Measurements from ENCODE around the gene EPS8.
"Not testable (repeated sequence)": the region's sequence is repeated elsewhere in the genome, so short reads cannot be mapped to it uniquely, and the experiment has no call there.

EPS8 gene

DNA sequence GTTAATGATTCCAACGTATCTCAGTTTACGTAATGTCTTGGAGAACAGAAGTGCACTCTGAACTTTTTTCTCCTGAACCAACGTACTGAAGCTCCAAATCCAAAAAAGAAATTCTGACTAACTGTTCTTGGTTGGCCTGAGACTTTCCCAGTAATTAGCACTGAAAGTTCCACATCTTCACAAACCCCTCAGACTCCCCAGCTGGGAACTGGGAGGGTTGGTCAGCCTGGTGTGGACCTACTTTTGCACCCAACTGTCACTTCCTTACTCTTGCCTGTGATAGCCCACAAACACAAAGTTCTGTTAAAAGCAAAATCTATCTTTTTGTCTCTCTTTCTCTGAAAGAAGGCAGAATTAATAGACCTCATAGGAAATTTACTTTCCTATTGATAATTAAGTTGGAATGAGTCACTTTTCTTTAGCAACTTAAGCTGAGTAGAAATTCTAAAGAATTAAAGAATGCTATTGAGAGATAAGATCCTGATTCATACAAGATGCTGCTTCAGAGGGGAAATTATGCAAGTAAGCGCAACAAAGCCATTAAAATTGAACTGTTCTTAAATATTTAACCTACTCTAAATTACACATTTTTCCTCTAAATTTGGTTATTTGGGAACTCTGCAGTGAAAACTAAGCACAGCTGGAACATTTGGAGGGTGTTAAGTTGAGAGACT lies 155.0 kb downstream of the EPS8 start:
- DNase-seq, result no peak

DNA sequence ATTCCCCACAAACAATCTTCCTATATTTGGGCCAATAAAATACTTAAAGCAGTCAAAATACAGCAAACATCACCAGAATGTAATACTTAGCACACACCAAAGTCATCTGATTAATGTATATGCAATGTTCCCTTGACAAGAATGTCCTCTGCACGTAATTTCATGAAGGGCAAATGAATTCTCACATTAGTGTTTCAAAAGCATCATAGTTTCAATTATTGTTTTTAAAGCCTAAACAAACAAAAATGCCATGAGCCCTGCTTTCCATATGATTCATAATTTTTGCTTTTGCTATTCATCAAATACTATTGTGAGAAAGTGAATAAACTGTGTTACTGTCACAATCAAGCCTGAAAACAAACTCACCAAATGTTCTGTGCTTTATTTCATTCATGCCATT lies 156.0 kb downstream of the EPS8 start:
- no peak for DNase-seq

DNA sequence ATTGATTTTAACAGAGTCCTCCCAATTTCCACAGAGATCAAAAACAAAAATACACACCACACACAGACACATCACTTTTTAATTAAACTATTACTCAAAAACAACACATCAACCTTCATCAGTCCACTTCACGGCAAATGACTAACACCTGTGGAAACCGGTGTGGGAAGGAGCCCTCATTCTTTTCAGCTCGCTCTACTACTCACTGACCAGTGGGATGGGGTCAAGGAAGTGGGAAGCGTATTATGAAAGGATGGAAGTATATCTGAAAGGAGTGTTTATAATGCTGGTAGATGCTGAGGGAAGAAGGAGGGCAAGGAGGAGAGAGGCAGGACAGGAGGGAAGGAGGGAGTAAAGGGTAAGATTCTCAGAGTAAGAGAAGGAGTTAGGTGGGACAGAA lies 156.5 kb downstream of the EPS8 start:
- DNase-seq, result no peak

DNA sequence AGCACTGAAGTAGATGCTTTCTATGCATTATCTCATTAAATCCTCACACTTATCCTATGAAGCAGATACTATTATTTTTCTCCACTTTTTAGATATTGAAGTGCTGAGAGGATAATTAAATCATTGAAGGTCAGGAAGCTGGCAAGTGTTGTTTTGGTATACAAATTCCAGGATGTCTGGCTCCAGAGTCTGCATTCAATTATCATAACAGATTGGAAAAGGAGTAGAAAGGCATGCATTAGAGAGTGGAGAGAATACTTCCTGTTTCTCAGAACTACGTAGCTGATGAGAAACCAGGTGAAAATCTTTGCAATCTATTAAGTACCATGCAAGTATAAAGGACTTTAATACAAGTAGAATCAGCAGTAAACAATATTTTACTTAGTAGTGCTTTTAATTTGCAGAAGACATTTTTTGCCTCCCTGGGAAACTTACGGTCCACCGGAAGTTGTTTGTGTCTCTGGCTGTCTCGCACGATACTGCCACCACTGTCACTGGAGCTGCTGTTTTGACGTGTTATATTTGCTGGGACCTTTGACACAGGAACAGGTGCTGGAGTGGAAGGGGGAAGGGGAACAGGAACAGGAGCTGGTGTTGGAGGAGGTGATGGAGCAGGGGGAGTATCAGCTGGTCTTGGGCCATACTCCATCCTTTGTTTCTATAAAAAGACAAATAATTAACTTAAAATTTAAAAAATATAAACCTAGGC lies 158.0 kb downstream of the EPS8 start:
- no peak for DNase-seq

DNA sequence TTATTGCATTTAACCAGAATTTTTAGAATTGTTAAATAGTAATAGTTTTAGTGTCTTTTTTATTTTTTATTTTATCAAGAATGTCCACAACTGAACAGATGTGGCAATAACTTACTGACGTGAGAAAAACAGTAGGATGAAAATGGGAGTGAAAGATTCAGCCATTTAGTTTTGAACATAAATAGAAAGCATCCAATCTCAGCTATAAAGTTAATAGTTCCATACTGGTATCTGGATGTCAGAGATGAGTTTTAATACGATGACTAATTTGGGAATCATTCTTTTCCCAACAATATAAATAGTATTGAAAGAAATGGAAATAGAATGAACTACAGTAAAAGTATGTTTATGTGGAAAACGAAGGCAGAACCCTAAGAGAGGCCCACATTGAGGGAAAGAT lies 159.4 kb downstream of the EPS8 start:
- DNase-seq, result no peak

DNA sequence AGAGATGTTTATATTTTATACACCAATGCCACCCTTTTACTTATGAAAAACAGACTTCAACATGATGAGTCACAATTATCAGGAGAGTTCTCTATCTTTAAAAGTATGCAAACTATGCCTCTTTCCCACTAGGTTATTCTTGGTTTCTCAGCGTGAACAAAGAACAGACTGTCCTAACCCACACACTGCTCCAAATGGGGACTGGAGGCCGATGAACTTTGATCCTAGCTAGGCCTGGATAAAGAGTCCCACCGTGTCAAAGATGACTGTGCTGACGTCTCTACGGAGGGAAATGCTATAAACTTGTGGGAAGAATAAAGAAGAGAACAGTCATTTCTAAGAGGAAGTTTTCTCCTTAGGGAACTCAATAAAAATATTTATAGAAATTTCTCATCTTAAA lies 160.1 kb downstream of the EPS8 start:
- DNase-seq, result no peak

DNA sequence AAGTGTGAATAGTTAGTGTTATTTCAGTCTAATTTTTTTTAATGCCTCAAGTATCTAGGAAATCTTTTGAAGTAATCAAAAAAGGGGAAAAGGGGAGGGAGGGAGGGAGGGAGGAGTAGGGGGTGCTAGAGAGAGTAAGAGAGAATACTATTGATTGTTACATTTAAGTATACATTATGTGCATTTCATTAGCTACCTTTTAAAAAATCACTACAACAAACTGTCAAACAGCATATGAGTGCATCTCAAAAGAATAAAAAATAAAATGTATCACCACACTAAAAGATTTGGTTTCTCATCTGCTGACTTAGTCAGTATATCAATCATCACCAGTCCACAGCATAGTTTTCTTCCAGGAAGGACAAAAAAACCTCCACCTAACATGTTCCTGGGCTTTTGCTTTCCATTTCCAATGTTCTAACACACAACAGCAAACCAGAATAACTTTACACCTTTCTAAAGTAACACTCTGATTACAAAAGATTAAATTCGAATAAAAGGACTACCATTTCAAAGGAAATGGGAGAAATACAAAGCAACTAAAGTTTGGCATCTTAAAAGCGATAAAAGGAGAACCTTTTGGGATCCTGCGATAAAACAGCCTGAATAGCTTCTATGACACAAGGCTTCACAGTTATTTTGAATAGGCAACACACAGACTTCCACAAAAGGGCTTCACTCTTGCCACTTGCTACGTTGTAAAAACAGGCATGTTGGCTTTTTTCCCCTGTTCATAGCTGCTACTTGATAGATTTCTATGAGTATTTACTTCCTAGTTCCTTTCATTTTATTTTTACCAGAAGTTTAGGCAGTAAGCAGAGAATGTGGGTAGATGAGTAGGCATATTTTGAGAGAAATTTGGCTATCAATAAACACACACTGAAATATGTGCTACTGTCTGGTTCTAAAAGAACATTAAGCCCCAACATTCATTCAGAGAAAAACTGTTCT lies 160.9 kb downstream of the EPS8 start:
- DNase-seq, result no peak

DNA sequence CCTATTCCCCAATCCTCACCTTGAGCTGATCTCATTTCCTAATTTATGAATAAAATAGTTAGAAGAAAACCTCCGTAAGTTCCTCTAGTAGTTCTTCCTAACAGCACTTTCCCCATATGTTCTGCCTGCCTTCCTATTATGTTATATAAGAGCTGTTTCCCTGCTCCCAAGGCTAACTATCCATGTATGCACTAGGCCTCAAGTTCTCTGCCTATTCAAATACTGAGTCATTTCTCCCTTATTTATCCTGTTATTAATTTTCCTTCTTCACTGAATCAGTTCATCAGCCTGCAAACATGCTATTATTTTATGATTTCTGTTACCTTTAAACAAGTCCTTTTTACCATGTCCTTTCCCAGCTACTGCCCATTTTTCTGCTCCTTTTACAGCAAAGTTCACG lies 164.1 kb downstream of the EPS8 start:
- DNase-seq, result no peak

DNA sequence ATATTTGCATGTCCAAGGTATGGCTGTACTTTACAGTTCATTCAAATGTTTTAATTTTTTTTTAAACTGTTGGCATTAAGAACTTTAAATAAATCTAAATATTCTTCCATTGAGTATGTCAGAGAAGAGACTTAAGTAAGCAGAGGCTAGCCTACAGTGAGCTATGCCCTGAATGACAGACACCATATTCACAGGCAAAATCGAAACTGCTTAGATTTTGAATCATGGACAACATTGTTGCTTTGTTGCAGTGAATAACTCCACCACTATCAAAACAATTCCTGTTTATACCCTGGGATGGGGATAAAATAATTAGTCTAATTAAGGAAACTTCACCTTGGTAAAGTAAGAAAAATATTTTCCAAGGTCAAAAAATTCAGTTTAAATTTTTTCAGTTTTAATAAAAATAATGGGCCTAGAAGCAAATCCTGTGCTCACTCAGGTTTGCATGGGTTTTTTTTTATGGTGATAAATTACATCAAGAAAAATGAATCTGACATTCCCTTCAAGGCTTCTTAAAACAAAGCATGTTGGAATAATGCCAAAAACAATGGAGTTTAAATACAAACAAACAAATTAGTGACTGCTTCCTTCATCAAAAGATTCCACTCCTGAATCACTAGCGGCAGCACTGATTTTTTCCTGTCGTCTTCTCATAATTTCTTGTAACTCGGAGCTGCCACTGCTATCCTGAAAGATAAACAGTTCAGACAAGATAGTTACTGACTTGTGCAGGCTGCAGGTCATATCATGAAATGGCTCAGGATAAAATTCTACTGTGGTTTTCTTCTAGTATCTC lies 168.2 kb downstream of the EPS8 start:
- no peak for DNase-seq

DNA sequence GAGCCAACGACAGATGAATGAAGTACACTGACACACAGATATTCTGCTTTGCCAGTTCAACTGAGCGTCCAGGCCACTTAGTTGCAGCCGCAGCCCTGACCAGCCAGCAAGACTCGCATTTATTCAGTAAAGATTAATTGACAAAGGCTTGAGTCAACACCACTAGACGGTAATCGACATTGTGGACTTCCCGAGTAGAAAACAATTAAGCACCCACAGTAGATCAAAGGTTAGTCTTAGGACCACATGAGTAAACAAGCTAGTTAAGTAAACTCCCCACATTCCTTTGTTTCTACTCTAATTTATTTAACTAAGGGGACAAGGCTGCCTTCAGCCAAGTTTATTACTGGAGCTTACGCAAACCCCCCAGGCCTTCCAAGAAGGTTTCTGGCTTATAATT lies 172.7 kb downstream of the EPS8 start:
- DNase-seq, result not testable (repeated sequence)

DNA sequence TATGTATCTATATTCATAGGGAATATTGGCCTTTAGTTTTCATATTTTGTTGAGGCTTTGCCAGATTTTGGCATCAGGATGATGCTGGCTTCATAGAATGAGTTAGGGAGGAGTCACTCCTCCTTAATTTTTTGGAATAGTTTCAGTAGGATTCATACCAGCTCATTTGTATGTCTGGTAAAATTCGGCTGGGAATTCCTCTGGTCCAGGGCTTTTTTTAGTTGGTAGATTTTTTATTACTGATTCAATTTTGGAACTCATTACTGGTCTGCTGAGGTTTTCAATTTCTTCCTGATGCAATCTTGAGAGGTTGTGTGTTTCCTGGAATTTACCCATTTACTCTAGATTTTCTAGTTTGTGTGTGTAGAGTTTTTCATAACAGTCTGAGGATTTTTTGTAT lies 175.2 kb downstream of the EPS8 start:
- DNase-seq, result no peak

DNA sequence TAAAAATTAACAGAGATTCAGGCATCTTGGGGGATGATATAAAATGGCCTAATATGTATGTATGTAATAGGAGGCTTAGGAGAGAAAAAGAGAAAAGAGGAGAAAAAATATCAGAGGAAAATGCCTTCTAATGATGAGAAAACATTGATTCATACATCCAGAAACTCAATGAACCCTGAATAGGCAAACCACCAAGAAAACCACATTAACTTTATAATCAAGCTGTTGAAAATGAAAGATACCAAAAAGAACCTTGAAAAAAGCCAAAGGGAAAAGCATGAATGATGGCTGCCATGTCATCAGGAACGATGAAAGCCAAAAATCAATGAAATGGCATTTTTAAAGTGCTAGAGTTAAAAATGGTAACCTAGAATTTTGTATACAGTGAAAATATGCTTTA lies 180.2 kb downstream of the EPS8 start:
- no peak for DNase-seq

DNA sequence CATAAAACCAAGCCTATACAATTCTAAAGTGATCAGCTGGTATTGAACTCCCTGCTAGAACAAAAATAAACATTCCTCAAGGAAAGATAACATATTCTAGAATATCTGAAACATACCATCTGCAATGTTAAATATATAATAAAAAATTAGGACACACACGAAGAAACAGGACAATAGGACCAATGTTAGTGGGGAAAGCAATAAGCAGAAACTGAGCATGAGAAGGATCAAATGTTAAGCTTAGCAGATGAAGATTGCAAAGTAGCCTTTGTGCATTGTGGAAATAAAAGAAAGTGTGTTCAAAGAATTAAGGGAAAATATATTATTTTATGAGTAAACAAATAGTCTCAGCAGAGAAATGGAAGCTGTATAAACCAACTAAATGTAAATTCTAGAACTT lies 180.8 kb downstream of the EPS8 start:
- DNase-seq, result no peak

DNA sequence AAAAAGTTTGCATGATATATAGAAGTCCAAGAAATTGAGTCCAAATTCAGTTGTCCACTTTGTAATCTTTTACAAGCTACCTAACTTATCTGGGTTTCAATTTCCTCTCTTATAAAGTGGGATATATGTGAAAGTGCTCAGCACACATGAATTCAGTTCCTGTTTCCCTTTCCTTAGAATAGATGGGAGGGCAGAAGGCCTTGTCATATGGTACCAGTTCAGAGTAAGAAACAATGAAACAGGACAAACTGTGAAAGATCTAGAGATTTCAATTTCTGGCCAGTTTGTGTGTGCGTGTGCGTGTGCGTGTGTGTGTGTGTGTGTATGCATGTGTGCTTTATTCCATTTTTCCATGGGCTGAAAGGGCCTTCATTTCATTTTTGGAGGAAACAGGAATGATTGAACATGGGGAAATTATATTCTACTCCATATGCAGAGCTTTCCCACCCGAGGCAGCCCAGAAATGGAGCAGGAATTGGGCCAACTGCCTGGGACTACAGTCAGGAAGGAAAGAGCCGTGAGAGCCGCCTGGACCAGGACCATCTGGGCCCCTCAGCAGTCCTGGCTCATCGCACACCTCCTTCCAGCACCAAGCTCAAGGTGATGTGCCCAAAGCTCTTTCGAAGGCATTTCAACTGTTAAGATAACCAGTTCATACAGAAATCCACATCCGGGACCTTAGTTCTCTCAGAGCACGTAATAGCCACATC lies 183.2 kb downstream of the EPS8 start:
- DNase-seq, result no peak

DNA sequence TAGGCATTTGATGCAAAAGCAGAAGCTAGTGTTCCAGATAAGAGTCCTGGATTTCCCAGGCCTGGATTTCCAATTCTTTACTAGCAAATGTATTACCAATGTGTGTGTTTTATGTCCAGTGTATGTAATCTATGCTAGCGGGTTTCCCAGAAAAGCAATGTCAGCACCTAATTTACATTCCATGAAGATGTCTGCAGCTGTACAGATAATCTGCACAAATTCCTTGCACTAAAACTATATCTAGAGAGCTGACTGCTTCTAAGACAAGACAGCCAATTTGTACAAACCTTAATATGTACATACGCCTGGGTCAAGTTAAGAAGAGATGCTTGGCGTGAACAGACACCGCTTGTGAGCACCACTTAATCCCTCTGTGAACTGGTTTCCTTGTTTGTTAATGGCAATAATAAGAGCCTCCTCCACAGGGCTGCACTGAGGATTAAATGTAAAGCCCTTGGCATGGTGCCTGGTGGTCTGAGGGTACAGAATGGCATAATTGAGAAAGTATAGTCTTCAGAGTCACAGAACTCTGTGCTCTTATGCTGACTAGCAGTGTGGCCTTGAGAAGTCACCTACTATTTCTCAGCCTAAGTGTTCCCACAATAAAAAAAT lies 185.6 kb downstream of the EPS8 start:
- no peak for DNase-seq

DNA sequence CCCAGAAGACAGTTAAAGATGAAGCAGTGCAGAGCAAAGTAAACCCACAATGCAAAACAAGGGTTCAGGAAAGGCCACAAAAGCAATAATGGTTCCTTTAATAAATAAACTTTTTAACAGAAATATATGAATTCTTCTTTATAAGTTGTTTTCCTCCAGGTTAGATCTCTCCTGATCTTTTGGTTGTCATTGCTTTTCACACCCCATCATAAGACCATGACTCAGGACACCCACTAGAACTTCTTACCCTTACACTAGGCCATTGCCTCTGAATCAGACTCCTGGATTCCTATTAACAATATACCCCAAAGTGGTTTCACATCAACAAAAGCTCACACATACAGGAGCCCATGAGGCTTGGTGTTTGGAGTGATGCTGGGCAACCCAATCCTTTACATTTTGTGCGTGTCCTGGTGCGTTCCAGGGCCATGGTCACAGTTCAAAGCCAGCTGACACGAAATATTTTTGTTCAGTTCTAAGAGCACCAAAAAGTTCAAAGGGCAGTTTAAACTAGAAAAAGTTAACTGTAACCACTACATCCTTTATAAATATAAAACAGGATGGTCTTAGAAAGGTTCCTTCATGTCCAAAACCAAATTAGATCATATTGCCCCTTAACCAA lies 187.0 kb downstream of the EPS8 start:
- DNase-seq, result no peak

DNA sequence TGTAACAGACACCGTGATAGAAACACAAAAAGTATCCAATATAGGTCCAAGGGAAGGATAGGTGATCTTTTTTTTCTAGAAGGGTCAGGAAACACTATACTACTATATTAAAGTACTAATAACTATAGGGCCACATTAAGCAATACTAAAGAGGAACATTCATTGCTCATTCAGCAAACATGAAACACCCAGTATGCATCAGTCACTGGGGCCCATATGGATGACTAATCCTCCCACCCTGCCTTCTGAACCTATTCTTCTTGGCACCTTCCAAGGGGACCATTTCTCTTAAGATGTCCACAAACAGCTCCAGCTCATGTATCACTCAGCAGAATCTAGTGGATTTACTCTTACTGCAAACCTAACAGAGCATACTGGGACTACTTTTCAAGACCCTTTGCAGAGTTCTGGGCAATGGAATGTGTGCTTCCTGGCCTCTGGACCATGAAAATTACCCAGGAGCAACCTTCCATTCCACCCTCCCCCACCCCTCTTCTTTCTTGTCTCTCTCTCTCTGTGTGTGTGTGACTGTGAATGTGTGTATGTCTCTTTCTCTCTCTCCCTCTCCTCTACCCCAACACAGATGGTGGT lies 187.9 kb downstream of the EPS8 start:
- no peak for DNase-seq

DNA sequence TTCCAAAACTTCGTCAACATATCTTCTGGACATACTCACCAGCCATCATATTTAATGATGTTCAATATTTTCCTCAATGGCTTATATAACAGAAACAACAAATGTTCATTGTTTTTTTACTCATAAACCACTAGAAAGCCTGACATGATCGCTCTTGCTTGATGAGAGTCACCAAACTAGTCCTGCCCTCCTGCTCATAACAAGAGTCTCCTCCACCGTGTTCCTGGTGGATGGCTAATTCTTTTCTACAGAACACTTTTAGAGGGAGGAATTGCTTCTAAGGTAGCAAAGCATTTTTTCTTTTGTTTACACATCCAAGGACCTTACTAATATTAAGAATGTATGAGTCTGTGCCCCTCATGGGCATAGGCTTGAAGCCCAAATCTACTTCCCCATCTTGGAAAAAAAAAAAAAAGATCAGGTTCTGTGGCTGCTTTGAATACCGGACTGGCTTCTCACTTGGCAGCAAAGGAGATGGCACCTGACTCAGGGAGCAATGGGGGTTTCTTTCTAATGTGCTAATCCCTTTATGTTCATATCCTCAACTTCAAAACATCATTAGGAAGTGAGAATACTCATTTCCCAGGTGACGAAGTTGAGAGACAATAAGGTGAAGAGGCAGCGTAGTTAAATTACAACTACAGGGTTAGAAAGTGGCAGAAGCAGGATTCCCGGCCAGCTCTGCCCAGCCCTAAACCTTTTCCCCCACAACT lies 188.8 kb downstream of the EPS8 start:
- DNase-seq, result no peak

DNA sequence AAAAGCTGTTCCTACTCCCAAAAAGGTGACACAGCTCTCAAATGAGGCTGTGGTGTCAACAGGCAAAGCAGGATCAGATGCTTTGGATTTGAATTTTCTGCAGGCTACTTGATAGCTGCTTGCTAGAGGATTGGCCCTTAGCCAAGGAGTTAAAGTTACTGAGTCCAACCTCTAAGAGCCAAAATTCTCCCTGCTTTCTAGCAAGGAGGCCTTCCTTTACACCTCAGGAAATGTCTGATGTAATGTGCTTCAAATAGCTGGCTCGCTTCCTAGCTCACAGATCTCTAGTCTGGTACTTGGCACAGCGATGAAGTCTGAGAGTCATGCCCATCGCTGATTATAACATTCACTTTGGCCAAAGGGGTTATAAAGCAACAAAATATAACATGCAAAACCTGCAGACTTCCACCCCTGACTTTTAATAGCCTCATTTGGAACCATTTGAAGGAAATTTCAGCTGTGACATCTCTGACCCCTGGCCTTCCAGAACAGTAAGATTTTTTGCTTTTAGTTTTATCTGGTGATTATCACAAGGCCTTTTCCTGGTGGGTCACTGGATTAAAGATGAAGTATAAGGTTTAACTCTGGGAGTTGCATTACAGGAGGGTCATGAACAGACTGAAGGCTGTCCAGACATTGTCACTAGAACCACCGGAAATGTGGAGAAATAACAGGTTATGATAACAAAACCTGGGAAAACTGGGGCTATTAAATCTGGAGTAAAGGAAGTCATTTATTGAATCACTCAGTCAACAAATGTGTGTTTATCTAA lies 189.7 kb downstream of the EPS8 start:
- no peak for DNase-seq
